HG02588 (cell line): ENCODE measurements around the gene LDHB.
"Not testable (repeated sequence)": the region's sequence is repeated elsewhere in the genome, so short reads cannot be mapped to it uniquely, and the experiment has no call there.

Source experiments
- ATAC-seq: cut with Tn5 transposase; IDR thresholded peaks from one replicate; pipeline ENCODE4 v1.9.1; 2021; ENCODE audit warnings: mild to moderate bottlenecking, moderate library complexity; ENCODE audit not compliant: unreplicated experiment

The LDHB gene

DNA sequence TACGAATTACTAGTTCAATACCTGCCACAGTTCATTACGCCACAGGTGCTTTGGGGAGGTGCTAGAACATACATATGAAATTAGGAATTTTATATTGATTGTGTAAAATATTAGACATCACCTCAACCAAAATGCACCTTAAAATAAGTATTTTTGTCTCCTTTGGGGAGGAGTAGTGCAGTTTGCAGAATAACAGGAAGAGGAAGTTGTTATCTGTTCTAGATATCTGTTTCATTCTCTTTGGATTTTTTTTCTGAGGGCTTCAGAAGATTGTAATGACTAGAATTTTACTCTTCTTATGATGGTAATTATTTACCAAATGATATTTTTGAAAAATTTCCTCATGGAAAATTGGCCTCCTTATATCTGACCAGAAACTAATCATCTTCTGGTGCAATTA lies 43.1 kb downstream of the LDHB start:
- ATAC-seq, result no peak

- ATAC-seq, result no peak
Observed at GRCh38 chr12:21613931-21614330, 43.7 kb downstream of the LDHB start.

- no peak for ATAC-seq
Observed at GRCh38 chr12:21608196-21608595, 49.4 kb downstream of the LDHB start.

GRCh38 chr12:21607701-21608100 lies 49.9 kb downstream of the LDHB start:
- no peak for ATAC-seq

GRCh38 chr12:21606175-21606574 lies 51.5 kb downstream of the LDHB start:
- no peak for ATAC-seq

DNA sequence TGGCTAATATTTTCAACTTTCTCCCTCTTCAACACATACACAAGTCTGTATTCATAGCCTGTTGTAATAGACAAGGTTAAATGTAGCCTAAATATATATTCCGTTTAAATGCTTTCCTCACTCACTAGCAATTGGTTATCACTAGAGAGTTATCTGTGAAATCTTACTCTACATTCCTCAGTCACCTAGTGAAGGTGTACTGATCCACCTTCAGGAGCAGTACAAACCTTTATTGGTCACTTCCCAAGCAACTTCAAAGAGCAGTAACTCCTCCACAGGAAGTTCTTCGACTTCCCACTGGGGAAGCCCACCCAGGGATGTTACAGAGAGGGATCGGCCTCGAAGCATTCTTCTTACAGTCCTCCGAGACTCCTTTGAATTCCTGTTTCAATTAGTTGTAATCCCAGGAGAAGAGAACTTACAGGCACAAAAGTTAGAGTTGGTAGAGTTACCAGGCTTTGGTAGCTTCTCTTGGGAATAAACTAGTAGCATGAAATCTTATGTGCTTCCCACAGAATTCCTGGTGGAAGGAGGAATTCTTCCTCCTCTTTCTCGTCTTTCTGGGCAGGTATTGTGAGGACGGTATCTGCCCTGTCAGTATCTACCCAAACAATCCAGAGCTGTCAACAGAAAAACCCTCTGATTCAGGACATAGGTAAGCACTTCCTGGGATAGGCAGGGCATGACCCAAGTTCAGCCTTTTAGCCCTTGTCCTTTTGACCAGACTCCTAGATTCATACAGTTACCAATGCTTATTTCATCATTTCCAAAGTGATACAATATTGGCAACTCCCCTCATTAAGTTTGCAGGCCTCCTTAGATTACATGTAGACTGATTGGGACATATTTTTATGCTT lies 53.2 kb downstream of the LDHB start, which contains the start of gene GYS2:
TSS of gene GYS2 (minus strand) at position 603 of the 857 bp plus-strand sequence. CDS start at position 348, 255 bp downstream.
- ATAC-seq, result no peak

GRCh38 chr12:21602774-21603173 lies 54.9 kb downstream of the LDHB start:
- no peak for ATAC-seq

- ATAC-seq, result no peak
Observed at GRCh38 chr12:21600196-21600595, 57.4 kb downstream of the LDHB start.

DNA sequence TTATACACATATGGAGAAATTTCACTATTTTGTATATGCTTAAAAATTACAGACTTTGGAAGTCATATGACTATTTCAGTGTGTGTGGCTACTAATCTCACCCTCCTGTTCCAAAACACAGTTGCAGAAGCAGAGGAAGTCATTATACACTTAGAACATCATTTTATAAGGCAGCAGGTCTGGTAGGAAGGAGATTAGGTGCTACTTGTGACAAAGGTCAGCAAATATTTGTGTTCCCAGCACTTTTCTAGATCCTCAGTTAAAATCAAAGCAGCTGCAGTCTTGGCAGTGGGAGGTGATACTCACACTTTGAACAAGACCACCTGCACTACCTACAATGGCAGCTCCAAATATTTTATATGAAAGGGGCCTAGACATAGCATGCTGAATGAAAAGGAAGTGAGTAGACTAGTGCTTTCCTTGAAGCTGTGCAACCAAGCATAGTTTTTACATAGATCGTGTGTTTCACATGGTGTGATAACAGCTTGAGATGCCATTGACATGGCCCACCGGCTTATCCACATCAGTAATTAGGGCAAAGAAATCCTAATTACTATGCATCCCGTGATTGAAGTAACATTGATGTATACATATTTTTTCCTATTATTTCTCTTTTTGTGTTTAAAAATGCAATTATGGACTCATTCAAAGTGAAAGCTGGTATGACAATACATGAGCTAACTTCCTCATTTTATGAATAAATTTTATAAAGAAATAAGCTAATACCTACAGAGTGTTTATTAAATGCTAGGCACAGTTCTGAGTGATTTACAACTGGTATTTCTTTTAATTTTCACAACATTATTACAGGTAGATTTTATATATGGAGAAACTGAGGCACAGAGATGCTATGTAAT lies 58.3 kb downstream of the LDHB start:
- no peak for ATAC-seq

- no peak for ATAC-seq
Observed at GRCh38 chr12:21598651-21599050, 59.0 kb downstream of the LDHB start.

DNA sequence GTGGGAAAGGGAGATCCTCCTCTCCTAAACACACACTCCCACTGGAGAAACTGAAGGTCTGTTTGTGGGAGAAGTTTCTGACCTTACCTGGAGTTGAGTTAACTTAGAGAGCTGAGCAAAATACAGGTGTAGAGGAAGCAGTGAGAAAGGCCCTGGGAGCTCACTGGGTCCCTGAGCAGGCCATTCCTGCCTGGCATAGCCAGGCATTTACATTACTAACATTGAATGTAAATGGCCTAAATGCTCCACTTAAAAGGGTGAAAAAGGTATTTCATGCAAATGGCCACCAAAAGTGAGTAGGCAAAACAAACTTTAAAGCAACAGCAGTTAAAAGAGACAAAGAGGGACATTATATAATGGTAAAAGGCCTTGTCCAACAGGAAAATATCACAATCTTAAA lies 62.3 kb downstream of the LDHB start:
- not testable (repeated sequence) for ATAC-seq

DNA sequence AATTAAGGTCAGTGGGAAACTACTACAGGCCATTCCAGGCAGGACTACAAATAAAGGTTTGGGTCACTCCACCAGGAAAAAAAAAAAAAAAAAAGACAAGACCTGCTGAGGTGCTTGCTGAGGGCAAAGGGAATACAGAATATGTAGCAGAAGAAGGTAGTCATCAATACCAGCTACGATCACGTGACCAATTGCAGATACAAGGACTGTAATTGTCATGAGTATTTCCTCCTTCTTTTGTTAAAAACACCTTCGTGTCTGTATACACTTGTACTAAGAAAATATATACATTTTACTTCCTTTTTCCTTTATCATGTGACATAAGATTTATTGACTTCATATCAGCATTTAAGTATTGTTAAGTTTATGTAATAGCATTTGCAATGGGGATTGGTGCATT lies 72.2 kb downstream of the LDHB start:
- no peak for ATAC-seq
